Tibial nerve (tissue), 3 donors: Measurements from ENCODE around the gene TRAF3.

Source experiments
- POLR2A ChIP-seq, 2 donors: fragments of 450-650 bp; IDR thresholded peaks; one replicate each; pipeline ENCODE4 v1.6.1; 2017; ENCODE audit warnings: antibody characterized with exemption in 2 of 2, mild to moderate bottlenecking in 2 of 2, moderate library complexity in 2 of 2
- TF ChIP-seq, protein P1 (sequence below), 5 experiments: fragments of 200-600 bp in 3 of 5; fragments of 450-650 bp in 2 of 5; sonication (generic) in 3 of 5; IDR thresholded peaks; one replicate each; pipeline ENCODE4 v1.5.1; 2016 to 2019; ENCODE audit warnings: antibody characterized with exemption in 5 of 5, mild to moderate bottlenecking in 3 of 5, moderate library complexity in 2 of 5

DNA sequence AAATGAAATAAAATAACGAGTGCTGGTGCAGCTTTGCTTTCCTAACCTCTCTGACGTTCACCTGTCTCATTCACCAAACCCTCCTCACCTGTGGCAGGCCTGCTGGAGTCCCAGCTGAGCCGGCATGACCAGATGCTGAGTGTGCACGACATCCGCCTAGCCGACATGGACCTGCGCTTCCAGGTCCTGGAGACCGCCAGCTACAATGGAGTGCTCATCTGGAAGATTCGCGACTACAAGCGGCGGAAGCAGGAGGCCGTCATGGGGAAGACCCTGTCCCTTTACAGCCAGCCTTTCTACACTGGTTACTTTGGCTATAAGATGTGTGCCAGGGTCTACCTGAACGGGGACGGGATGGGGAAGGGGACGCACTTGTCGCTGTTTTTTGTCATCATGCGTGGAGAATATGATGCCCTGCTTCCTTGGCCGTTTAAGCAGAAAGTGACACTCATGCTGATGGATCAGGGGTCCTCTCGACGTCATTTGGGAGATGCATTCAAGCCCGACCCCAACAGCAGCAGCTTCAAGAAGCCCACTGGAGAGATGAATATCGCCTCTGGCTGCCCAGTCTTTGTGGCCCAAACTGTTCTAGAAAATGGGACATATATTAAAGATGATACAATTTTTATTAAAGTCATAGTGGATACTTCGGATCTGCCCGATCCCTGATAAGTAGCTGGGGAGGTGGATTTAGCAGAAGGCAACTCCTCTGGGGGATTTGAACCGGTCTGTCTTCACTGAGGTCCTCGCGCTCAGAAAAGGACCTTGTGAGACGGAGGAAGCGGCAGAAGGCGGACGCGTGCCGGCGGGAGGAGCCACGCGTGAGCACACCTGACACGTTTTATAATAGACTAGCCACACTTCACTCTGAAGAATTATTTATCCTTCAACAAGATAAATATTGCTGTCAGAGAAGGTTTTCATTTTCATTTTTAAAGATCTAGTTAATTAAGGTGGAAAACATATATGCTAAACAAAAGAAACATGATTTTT lies 128.2 kb downstream of the TRAF3 start:
- TF ChIP-seq, protein P1, sequence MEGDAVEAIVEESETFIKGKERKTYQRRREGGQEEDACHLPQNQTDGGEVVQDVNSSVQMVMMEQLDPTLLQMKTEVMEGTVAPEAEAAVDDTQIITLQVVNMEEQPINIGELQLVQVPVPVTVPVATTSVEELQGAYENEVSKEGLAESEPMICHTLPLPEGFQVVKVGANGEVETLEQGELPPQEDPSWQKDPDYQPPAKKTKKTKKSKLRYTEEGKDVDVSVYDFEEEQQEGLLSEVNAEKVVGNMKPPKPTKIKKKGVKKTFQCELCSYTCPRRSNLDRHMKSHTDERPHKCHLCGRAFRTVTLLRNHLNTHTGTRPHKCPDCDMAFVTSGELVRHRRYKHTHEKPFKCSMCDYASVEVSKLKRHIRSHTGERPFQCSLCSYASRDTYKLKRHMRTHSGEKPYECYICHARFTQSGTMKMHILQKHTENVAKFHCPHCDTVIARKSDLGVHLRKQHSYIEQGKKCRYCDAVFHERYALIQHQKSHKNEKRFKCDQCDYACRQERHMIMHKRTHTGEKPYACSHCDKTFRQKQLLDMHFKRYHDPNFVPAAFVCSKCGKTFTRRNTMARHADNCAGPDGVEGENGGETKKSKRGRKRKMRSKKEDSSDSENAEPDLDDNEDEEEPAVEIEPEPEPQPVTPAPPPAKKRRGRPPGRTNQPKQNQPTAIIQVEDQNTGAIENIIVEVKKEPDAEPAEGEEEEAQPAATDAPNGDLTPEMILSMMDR (IDR thresholded peaks at IDR 0.05), result no peak
- TF ChIP-seq POLR2A (IDR thresholded peaks at IDR 0.05), result no peak
